ENCODE measurements around the gene DGCR2.

GRCh38 chr22:19019679-19020032, 102.6 kb downstream of the DGCR2 start:
- no peak for TF ChIP-seq CTCF (IDR thresholded peaks at IDR 0.05; ENCODE audit: insufficient read depth, low read length, poor library complexity, severe bottlenecking)
- no peak for TF ChIP-seq EZH2phosphoT487 (conservative IDR thresholded peaks at IDR 0.05; ENCODE audit: low read length)
